GM13976 (cell line): ENCODE data around the gene L3MBTL3.

Experiments
- DNase-seq: peaks from one replicate; pipeline ENCODE4 v3.0.0; 2012; ENCODE audit warnings: low spot score
- in situ Hi-C: fragments of 300-500 bp; cut with MboI; formaldehyde crosslinking; loops from one replicate; pipeline ENCODE4 v1.12.0; 2022; ENCODE audit warnings: low sequenced_read_pairs, mixed read lengths, inconsistent platforms; ENCODE audit not compliant: unreplicated experiment
- TF ChIP-seq, protein P1 (sequence below): IDR thresholded peaks from 2 replicates; pipeline ENCODE4 v1.5.1; 2012; ENCODE audit warnings: borderline replicate concordance, mild to moderate bottlenecking; ENCODE audit not compliant: insufficient read depth; ENCODE audit errors: extremely low read depth, missing control alignments, control extremely low read depth

L3MBTL3 gene

DNA sequence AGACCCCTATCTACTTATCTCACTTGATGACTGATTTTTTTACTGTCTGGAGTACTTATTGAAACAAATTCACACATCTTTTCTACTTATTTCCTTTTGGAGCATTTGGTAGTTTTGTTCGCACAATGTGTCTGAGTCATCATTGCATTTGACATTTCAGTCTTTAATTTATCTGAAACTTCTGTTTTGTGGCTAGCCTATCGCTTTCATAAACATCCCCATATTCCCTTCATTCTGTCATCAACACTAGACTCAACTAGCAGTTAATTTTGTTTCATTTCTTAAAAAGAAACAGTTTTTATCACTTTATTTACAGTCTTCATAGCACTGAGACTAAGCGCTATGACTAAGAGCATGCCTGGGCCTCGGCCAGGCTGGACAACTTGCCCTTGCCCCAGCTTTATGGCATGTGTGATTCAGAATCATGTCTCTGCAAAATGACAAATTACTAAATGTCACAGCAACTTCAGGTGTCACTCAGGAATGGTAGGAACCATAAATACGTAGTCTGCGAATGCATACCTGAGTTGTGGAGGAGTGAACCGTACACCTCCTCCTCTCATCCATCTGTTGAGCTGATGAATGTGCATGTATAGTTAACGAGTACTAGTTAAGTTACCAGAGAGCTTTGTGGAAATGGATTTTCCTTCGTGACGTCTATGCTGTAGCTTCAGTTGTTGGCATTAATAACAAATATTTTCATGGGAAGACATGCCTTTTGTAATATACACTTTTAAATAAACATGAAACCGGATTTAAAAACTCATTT lies 16.2 kb downstream of the L3MBTL3 start:
- no peak for DNase-seq
- TF ChIP-seq, protein P1, sequence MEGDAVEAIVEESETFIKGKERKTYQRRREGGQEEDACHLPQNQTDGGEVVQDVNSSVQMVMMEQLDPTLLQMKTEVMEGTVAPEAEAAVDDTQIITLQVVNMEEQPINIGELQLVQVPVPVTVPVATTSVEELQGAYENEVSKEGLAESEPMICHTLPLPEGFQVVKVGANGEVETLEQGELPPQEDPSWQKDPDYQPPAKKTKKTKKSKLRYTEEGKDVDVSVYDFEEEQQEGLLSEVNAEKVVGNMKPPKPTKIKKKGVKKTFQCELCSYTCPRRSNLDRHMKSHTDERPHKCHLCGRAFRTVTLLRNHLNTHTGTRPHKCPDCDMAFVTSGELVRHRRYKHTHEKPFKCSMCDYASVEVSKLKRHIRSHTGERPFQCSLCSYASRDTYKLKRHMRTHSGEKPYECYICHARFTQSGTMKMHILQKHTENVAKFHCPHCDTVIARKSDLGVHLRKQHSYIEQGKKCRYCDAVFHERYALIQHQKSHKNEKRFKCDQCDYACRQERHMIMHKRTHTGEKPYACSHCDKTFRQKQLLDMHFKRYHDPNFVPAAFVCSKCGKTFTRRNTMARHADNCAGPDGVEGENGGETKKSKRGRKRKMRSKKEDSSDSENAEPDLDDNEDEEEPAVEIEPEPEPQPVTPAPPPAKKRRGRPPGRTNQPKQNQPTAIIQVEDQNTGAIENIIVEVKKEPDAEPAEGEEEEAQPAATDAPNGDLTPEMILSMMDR = no peak
- in situ Hi-C loops = no loop called here

- in situ Hi-C loops = no loop called here
- DNase-seq = no peak
- TF ChIP-seq, protein P1 = no peak
Measured at GRCh38 chr6:130035211-130035610, 16.8 kb downstream of the L3MBTL3 start.

DNA sequence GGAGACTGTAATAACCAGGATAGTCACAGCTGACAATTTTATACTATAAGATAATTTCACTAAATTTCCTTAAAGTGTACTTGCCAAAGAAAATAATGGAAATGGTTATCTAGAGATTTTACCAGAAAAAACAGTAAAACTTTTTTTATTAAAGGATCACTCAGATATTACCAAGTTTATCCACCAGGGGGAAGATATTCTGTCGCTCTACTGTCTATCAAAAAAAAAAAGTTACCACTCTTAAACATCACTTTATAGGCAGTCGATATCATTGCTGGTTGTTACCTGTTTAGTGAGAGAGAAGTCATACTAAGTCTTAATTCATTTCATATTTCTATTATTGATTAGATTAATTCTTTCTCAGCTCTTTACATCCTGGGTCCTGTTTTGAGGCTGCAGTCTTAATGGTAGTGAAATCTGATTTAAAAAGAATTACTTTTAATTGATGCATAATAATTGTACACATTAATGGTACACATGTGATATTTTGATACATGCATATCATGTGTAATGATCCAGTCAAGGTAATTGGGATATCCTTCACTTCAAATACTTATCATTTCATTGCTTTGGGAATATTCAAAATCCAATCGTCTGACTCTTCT lies 18.9 kb downstream of the L3MBTL3 start:
- in situ Hi-C loops = no loop called here
- TF ChIP-seq, protein P1 = no peak
- DNase-seq = no peak

- TF ChIP-seq, protein P1 = no peak
- no peak for DNase-seq
- in situ Hi-C loops = no loop called here
Measured at GRCh38 chr6:130041594-130041993, 23.2 kb downstream of the L3MBTL3 start.

- in situ Hi-C loops = no loop called here
- DNase-seq = no peak
- TF ChIP-seq, protein P1 = no peak
Measured at GRCh38 chr6:130043344-130043743, 25.0 kb downstream of the L3MBTL3 start.

DNA sequence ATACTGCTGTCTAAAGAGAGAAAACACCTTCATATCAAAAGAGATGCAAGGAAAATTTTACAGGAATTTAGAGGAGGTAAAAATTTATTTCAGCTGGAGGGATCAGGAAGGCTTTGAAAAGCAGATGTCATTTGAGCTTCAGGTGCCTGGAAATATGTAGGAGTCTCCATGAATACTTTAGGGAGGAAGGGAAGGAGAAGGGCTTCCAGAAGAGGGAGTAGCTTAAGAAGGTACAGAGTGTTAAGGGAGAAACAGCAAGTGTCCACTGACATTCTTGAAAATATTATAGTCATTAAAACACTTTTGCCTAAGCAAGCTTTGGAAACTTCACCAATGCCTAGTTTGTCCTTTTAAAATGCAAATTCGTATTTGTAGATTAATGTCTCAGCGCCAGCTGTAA lies 27.2 kb downstream of the L3MBTL3 start:
- TF ChIP-seq, protein P1 = no peak
- in situ Hi-C loops = no loop called here
- no peak for DNase-seq
